Neural cell (in vitro differentiated cells): Measurements from ENCODE around the gene GCK. TPM values are rescaled to one million over a fixed set of nuclear protein-coding genes. Genes with fewer than 3 reads are reported as not detected.

Experiments
- H2AFZ ChIP-seq: fragments of 200-600, 300-800 bp; sonication (generic), shearing (Covaris generic); 2 replicates; pipeline ENCODE4 v1.6.0; 2014; ENCODE audit warnings: low read depth, mild to moderate bottlenecking, antibody characterized with exemption, low read length, moderate library complexity
- H3F3A ChIP-seq: fragments of 200-600 bp; shearing (Covaris generic); 2 replicates; pipeline ENCODE4 v1.6.1; 2016; ENCODE audit warnings: mild to moderate bottlenecking, moderate library complexity, mixed read lengths, antibody characterized with exemption, low read length; ENCODE audit not compliant: insufficient read depth, poor library complexity, severe bottlenecking
- H3K27ac ChIP-seq: fragments of 200-600, 300-800 bp; sonication (generic), shearing (Covaris generic); 2 replicates; pipeline ENCODE4 v1.5.1; 2014; ENCODE audit warnings: mild to moderate bottlenecking, low read length, moderate library complexity
- H3K27me3 ChIP-seq: fragments of 300-800, 200-600 bp; sonication (generic), shearing (Covaris generic); 2 replicates; pipeline ENCODE4 v1.6.0; 2014; ENCODE audit warnings: mild to moderate bottlenecking, low read depth, low read length, moderate library complexity; ENCODE audit not compliant: insufficient read depth
- H3K36me3 ChIP-seq: fragments of 300-800, 200-600 bp; sonication (generic), shearing (Covaris generic); 2 replicates; pipeline ENCODE4 v1.5.1; 2014; ENCODE audit warnings: mild to moderate bottlenecking, antibody characterized with exemption, low read length, moderate library complexity; ENCODE audit not compliant: insufficient read depth
- H3K4me2 ChIP-seq: fragments of 300-800, 200-600 bp; sonication (generic), shearing (Covaris generic); 2 replicates; pipeline ENCODE4 v1.6.0; 2014; ENCODE audit warnings: mild to moderate bottlenecking, low read length
- H3K4me3 ChIP-seq: fragments of 300-800, 200-600 bp; sonication (generic), shearing (Covaris generic); 2 replicates; pipeline ENCODE4 v1.5.1; 2014; ENCODE audit warnings: mild to moderate bottlenecking, low read length, moderate library complexity
- H3K79me2 ChIP-seq: fragments of 200-600 bp; shearing (Covaris generic); replicated peaks from 2 replicates; pipeline ENCODE4 v1.6.0; 2014; ENCODE audit warnings: mild to moderate bottlenecking, low read length, moderate library complexity; ENCODE audit not compliant: insufficient read depth
- H3K9ac ChIP-seq: fragments of 300-800, 200-600 bp; sonication (generic), shearing (Covaris generic); 2 replicates; pipeline ENCODE4 v1.6.1; 2016; ENCODE audit warnings: mild to moderate bottlenecking, low read length, mixed read lengths
- H3K9me2 ChIP-seq: fragments of 200-600 bp; shearing (Covaris generic); 2 replicates; pipeline ENCODE4 v1.6.1; 2016; ENCODE audit warnings: mild to moderate bottlenecking, low read length, mixed read lengths; ENCODE audit not compliant: insufficient read depth
- H3K9me3 ChIP-seq: fragments of 200-600, 300-800 bp; sonication (generic), shearing (Covaris generic); 2 replicates; pipeline ENCODE4 v1.6.1; 2016; ENCODE audit warnings: mild to moderate bottlenecking, mixed run types, low read length, moderate library complexity, mixed read lengths
- H4K20me1 ChIP-seq: fragments of 200-600 bp; shearing (Covaris generic); 2 replicates; pipeline ENCODE4 v1.6.1; 2016; ENCODE audit warnings: mild to moderate bottlenecking, mixed run types; ENCODE audit not compliant: insufficient read depth
- EP300 ChIP-seq: fragments of 450-650 bp; conservative IDR thresholded peaks from 2 replicates; pipeline ENCODE4 v1.6.1; 2014; ENCODE audit warnings: antibody characterized with exemption, mild to moderate bottlenecking, moderate library complexity; ENCODE audit not compliant: poor library complexity, severe bottlenecking
- EZH2 ChIP-seq: fragments of 200-600, 300-800 bp; shearing (Covaris generic), sonication (generic); IDR thresholded peaks from 2 replicates; pipeline ENCODE4 v1.6.1; 2014; ENCODE audit warnings: antibody characterized with exemption, low read length, borderline replicate concordance, mild to moderate bottlenecking; ENCODE audit not compliant: insufficient read depth, poor library complexity, severe bottlenecking
- MXI1 ChIP-seq: fragments of 450-650 bp; conservative IDR thresholded peaks from 2 replicates; pipeline ENCODE4 v1.6.1; 2014; ENCODE audit warnings: antibody characterized with exemption, mild to moderate bottlenecking; ENCODE audit not compliant: poor library complexity, severe bottlenecking
- POLR2AphosphoS5 ChIP-seq: IDR thresholded peaks from 2 replicates; pipeline ENCODE4 v1.6.1; 2012
- RAD21 ChIP-seq: fragments of 450-650 bp; conservative IDR thresholded peaks from 2 replicates; pipeline ENCODE4 v1.6.1; 2014; ENCODE audit warnings: antibody characterized with exemption, mild to moderate bottlenecking, moderate library complexity
- SMC3 ChIP-seq: fragments of 450-650 bp; conservative IDR thresholded peaks from 2 replicates; pipeline ENCODE4 v1.6.1; 2014; ENCODE audit warnings: antibody characterized with exemption, mild to moderate bottlenecking, moderate library complexity; ENCODE audit not compliant: poor library complexity
- TAF1 ChIP-seq: IDR thresholded peaks from 2 replicates; pipeline ENCODE4 v1.6.1; 2012; ENCODE audit warnings: low read depth
- polyA plus RNA-seq: library from polyadenylated mRNA; depleted of rRNA; stranded (reverse); fragments of >200 nt; gene quantifications from 2 replicates; pipeline ENCODE4 v1.2.3, GENCODE V29; 2014
- TF ChIP-seq, protein P1 (sequence below): IDR thresholded peaks from 2 replicates; pipeline ENCODE4 v1.6.1; 2012; ENCODE audit warnings: borderline replicate concordance
- TF ChIP-seq, protein P2 (sequence below): fragments of 450-650 bp; IDR thresholded peaks from 2 replicates; pipeline ENCODE4 v1.5.1; 2014; ENCODE audit warnings: antibody characterized with exemption, mild to moderate bottlenecking, moderate library complexity; ENCODE audit not compliant: poor library complexity, severe bottlenecking

Gene GCK
- polyA plus RNA-seq, 1 donor from 2014 or later: 7.4 TPM

- no peak overlapping the region for H2AFZ ChIP-seq
- no peaks in the 10 kb centered on the region for H3F3A ChIP-seq
- no peaks in the 10 kb centered on the region for H3K9me3 ChIP-seq
- no peaks in the 10 kb centered on the region for H3K36me3 ChIP-seq
- peaks cover 19% of the 10 kb centered on the region for H3K27me3 ChIP-seq
- no peak overlapping the region for H3K9ac ChIP-seq
- H3K4me2 ChIP-seq: no peak overlapping the region
- no peak overlapping the region for H3K4me3 ChIP-seq
- no peaks in the 10 kb centered on the region for H4K20me1 ChIP-seq
- H3K79me2 ChIP-seq: no peaks in the 10 kb centered on the region
- TF ChIP-seq, protein P1, sequence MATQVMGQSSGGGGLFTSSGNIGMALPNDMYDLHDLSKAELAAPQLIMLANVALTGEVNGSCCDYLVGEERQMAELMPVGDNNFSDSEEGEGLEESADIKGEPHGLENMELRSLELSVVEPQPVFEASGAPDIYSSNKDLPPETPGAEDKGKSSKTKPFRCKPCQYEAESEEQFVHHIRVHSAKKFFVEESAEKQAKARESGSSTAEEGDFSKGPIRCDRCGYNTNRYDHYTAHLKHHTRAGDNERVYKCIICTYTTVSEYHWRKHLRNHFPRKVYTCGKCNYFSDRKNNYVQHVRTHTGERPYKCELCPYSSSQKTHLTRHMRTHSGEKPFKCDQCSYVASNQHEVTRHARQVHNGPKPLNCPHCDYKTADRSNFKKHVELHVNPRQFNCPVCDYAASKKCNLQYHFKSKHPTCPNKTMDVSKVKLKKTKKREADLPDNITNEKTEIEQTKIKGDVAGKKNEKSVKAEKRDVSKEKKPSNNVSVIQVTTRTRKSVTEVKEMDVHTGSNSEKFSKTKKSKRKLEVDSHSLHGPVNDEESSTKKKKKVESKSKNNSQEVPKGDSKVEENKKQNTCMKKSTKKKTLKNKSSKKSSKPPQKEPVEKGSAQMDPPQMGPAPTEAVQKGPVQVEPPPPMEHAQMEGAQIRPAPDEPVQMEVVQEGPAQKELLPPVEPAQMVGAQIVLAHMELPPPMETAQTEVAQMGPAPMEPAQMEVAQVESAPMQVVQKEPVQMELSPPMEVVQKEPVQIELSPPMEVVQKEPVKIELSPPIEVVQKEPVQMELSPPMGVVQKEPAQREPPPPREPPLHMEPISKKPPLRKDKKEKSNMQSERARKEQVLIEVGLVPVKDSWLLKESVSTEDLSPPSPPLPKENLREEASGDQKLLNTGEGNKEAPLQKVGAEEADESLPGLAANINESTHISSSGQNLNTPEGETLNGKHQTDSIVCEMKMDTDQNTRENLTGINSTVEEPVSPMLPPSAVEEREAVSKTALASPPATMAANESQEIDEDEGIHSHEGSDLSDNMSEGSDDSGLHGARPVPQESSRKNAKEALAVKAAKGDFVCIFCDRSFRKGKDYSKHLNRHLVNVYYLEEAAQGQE: no peak
- TF ChIP-seq MXI1 (no peak), POLR2AphosphoS5 (no peak), SMC3 (no peak), EP300 (no peak), TAF1 (no peak), EZH2 (no peak), RAD21 (no peak)
- TF ChIP-seq, protein P2, sequence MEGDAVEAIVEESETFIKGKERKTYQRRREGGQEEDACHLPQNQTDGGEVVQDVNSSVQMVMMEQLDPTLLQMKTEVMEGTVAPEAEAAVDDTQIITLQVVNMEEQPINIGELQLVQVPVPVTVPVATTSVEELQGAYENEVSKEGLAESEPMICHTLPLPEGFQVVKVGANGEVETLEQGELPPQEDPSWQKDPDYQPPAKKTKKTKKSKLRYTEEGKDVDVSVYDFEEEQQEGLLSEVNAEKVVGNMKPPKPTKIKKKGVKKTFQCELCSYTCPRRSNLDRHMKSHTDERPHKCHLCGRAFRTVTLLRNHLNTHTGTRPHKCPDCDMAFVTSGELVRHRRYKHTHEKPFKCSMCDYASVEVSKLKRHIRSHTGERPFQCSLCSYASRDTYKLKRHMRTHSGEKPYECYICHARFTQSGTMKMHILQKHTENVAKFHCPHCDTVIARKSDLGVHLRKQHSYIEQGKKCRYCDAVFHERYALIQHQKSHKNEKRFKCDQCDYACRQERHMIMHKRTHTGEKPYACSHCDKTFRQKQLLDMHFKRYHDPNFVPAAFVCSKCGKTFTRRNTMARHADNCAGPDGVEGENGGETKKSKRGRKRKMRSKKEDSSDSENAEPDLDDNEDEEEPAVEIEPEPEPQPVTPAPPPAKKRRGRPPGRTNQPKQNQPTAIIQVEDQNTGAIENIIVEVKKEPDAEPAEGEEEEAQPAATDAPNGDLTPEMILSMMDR: no peak
- H3K9me2 ChIP-seq: no peaks in the 10 kb centered on the region
- H3K27ac ChIP-seq: no peak overlapping the region
Observed at GRCh38 chr7:44106311-44107065, 82.8 kb downstream of the GCK start.

- no peaks in the 10 kb centered on the region for H3K36me3 ChIP-seq
- H3K4me2 ChIP-seq: no peak overlapping the region
- no peak overlapping the region for H3K27ac ChIP-seq
- no peak for TF ChIP-seq SMC3
- no peak for TF ChIP-seq TAF1
- TF ChIP-seq, protein P1: no peak
- TF ChIP-seq EZH2: no peak
- no peak for TF ChIP-seq RAD21
- TF ChIP-seq MXI1: no peak
- TF ChIP-seq POLR2AphosphoS5: no peak
- no peak for TF ChIP-seq EP300
- TF ChIP-seq, protein P2: no peak
- H3K9me3 ChIP-seq: no peaks in the 10 kb centered on the region
- H3K27me3 ChIP-seq: peaks cover 19% of the 10 kb centered on the region
- H3K79me2 ChIP-seq: no peaks in the 10 kb centered on the region
- H3K9me2 ChIP-seq: no peaks in the 10 kb centered on the region
- no peak overlapping the region for H2AFZ ChIP-seq
- H3F3A ChIP-seq: no peaks in the 10 kb centered on the region
- H4K20me1 ChIP-seq: no peaks in the 10 kb centered on the region
- no peak overlapping the region for H3K9ac ChIP-seq
- H3K4me3 ChIP-seq: no peak overlapping the region
Observed at GRCh38 chr7:44105832-44106231, 83.4 kb downstream of the GCK start.
